Ovary (tissue), 3 donors: ENCODE data around the gene NLGN1.

Source experiments
- CTCF ChIP-seq, 3 donors: fragments of 450-650 bp in 2 of 3; fragments of 200-600 bp in 1 of 3; IDR thresholded peaks; one replicate each; pipeline versions ENCODE4 v1.5.1 to v1.8.0; 2016 to 2022; ENCODE audit warnings: antibody characterized with exemption in 3 of 3, mild to moderate bottlenecking in 1 of 3
- EP300 ChIP-seq: sonication (generic); formaldehyde crosslinking; IDR thresholded peaks from one replicate; pipeline ENCODE4 v1.6.1; 2017; ENCODE audit warnings: antibody characterized with exemption
- donor health status: DM: no; HTN: no; CAD: no.

GRCh38 chr3:173663696-173664111 is 266.2 kb downstream of the NLGN1 start:
- TF ChIP-seq CTCF (IDR thresholded peaks at IDR 0.05): no peak
- no peak for TF ChIP-seq EP300
